IMR-90 (cell line): ENCODE results near the gene ARHGEF17.

Source experiments
- BHLHE40 ChIP-seq: fragments of 150-350 bp; IDR thresholded peaks from 2 replicates; pipeline ENCODE4 v1.6.1; 2016; ENCODE audit warnings: mild to moderate bottlenecking, low read depth, low read length
- CEBPB ChIP-seq: IDR thresholded peaks from 2 replicates; pipeline ENCODE4 v1.6.1; 2012; ENCODE audit warnings: low read depth, low read length, improper control_type of control experiment
- CHD1 ChIP-seq: IDR thresholded peaks from 2 replicates; pipeline ENCODE4 v1.6.1; 2012; ENCODE audit warnings: low read depth, low read length, improper control_type of control experiment
- CTCF ChIP-seq: conservative IDR thresholded peaks from 2 replicates; pipeline ENCODE4 v1.5.1; 2012; ENCODE audit warnings: mild to moderate bottlenecking, low read depth, low read length, improper control_type of control experiment
- ELK1 ChIP-seq: fragments of 150-350 bp; IDR thresholded peaks from 2 replicates; pipeline ENCODE4 v1.6.1; 2016; ENCODE audit warnings: low read depth, mild to moderate bottlenecking, low read length, moderate library complexity, borderline replicate concordance
- FOS ChIP-seq: fragments of 150-350 bp; IDR thresholded peaks from 2 replicates; pipeline ENCODE4 v1.6.1; 2016; ENCODE audit warnings: low read depth, low read length
- MAFK ChIP-seq: IDR thresholded peaks from 2 replicates; pipeline ENCODE4 v1.6.1; 2012; ENCODE audit warnings: low read depth, low read length, improper control_type of control experiment
- MAZ ChIP-seq: IDR thresholded peaks from 2 replicates; pipeline ENCODE4 v1.6.1; 2012; ENCODE audit warnings: low read depth, mild to moderate bottlenecking, low read length, improper control_type of control experiment, moderate library complexity, borderline replicate concordance
- POLR2A ChIP-seq: IDR thresholded peaks from 2 replicates; pipeline ENCODE4 v1.6.1; 2012; ENCODE audit warnings: mild to moderate bottlenecking, low read depth, low read length
- RAD21 ChIP-seq: IDR thresholded peaks from 2 replicates; pipeline ENCODE4 v1.6.1; 2012; ENCODE audit warnings: low read length, improper control_type of control experiment
- SMC3 ChIP-seq: fragments of 150-350 bp; IDR thresholded peaks from 2 replicates; pipeline ENCODE4 v1.6.1; 2016; ENCODE audit warnings: low read depth, mild to moderate bottlenecking, antibody characterized with exemption, low read length, moderate library complexity
- USF2 ChIP-seq: fragments of 150-350 bp; IDR thresholded peaks from 2 replicates; pipeline ENCODE4 v1.6.1; 2017; ENCODE audit warnings: mild to moderate bottlenecking, antibody characterized with exemption, low read length, low read depth

GRCh38 chr11:73347067-73347466 is 39.0 kb downstream of the ARHGEF17 start:
- TF ChIP-seq CTCF (no peak), BHLHE40 (no peak), RAD21 (no peak), SMC3 (no peak), POLR2A (no peak), MAFK (no peak), FOS (no peak), USF2 (no peak), CEBPB (no peak), ELK1 (no peak), CHD1 (no peak), MAZ (no peak)
